GM12801 (cell line): ENCODE results near the gene GSK3B.

ENCODE experiments used
- CTCF ChIP-seq: IDR thresholded peaks from one replicate; pipeline ENCODE4 v1.5.1; 2011; ENCODE audit warnings: control low read depth; ENCODE audit not compliant: insufficient read length; ENCODE audit errors: extremely low read depth

The GSK3B gene

GRCh38 chr3:120033596-120033995 is 60.7 kb downstream of the GSK3B start:
- TF ChIP-seq CTCF = no peak

GRCh38 chr3:120031561-120031960 is 62.7 kb downstream of the GSK3B start:
- no peak for TF ChIP-seq CTCF

- no peak for TF ChIP-seq CTCF
Observed at GRCh38 chr3:120029749-120030148, 64.5 kb downstream of the GSK3B start.

GRCh38 chr3:120028271-120029047 is 65.8 kb downstream of the GSK3B start:
- no peak for TF ChIP-seq CTCF

GRCh38 chr3:120027226-120027625 is 67.0 kb downstream of the GSK3B start:
- TF ChIP-seq CTCF = no peak

- TF ChIP-seq CTCF = no peak
Observed at GRCh38 chr3:120025520-120025919, 68.7 kb downstream of the GSK3B start.

- TF ChIP-seq CTCF = no peak
Observed at GRCh38 chr3:120024103-120024502, 70.1 kb downstream of the GSK3B start.
